Muscle of back (tissue), 11 donors: ENCODE data around the gene ASNSD1. TPM values are rescaled to one million over a fixed set of nuclear protein-coding genes. Genes with fewer than 3 reads are reported as not detected.
"Not testable (repeated sequence)": the region's sequence is repeated elsewhere in the genome, so short reads cannot be mapped to it uniquely, and the experiment has no call there.

Source experiments
- DNase-seq, 3 donors: peaks; one replicate each; pipeline versions ENCODE4 v3.0.0 to v3.0.0-alpha.2; 2013
- polyA plus RNA-seq, 10 donors: library from polyadenylated mRNA; unstranded; fragments of 120-200 nt; gene quantifications; one replicate each; pipeline ENCODE4 v1.2.1, GENCODE V29; 2013; ENCODE audit not compliant: insufficient read length in 10 of 10

ASNSD1 gene
- polyA plus RNA-seq, 10 donors = 36.8 to 50.5 (median 44.3) TPM

- no peak for DNase-seq
Measured at GRCh38 chr2:189681903-189682302, 20.6 kb downstream of the ASNSD1 start.

DNA sequence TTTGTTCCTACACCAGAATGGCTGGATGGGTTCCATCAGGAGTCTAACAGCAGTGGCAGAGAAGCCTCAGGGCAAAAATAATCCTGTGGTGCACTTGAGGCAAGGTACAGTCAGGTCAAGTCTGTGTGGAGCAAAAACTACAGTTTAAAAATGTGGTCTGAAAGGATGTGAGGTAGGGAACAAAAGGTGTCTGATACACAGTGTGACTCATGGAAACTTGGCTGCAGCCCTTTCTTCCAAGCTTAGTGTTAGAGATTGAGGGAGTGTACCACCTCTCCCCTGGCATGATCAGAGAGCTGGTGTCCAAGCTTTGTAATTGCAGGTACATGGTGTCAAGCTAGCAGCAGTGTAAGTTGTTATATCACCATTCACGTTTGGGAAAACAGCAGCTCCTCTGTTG is 22.1 kb downstream of the ASNSD1 start:
- DNase-seq = no peak

GRCh38 chr2:189684811-189685210 is 23.6 kb downstream of the ASNSD1 start:
- no peak for DNase-seq

DNA sequence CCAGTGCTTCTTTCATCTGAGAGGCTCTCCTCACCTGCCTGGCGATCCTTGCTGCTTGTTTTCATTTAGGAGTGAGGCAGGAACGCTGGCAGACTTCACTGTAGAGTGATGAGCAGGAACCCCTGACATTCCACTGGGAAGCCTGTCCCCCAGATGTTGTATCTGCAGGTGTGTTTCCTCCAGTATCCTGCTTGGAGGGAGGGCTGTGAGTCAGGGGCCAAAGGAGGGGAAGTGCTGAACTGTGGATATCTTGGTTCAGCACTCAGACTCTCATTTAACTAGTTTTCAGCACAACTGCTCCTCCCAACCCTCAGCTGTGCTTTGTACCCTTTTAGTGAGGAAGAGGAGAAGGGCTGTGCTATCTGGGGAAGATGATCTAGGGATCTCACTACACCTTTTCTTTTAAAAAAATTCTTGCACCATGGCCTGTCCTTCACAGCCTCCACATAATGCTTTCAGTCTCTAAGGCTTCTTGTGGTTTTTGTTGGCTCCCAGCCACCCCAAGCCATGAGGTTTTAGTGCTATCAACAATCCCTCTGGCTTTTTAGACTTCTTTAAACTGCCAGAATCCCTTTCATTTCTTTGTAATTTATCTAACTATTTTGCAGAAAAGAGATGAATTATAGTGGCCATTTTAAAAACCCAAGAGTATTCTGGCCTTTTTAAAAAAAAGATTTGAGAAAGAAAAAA is 24.4 kb downstream of the ASNSD1 start:
- peak in 2 of 3 donors; percentile 15 to 22 for DNase-seq

- DNase-seq = not testable (repeated sequence)
Measured at GRCh38 chr2:189687796-189688195, 26.5 kb downstream of the ASNSD1 start.

GRCh38 chr2:189696223-189696622 is 35.0 kb downstream of the ASNSD1 start:
- no peak for DNase-seq

DNA sequence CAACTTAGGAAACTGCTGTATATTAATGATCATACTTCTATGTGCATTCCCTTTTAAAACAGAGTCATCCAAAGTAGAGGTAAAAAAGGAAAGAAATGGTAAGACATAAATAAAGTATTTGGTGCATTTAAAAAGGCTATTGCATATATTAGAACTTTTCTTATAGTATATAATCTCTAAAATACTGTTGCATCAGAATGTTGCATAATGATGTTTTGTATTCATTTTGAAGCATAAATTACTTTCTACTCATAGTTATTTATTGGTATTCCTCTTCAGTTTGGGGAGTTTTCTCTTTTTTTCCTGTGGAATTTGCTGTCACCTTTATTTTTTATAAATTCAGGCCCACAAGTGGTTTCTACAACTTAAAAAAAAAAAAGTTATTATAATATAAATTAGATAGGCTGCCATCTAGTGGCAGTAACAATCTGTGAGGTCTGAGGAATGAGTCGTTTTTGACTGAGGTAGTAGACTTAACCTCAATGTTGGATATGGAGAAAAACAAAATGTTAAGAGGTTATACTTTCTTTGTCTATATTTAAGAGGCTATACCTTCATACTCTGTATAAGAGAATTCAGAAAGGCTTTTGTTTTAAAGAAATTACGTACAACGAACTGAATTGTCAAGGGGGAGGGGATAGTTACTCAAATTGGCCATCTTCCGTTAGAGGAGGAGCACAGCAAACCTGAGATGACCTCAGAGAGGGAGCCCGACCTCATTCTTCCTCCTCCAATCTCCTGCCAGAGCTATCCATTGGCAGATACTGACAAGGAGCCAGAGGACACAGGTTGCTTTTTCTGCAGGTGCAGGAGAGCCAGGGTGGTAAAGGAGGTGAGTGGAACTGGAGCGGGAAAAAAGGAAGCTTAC is 37.0 kb downstream of the ASNSD1 start:
- peak; percentile 32 to 59 (median 33) for DNase-seq

DNA sequence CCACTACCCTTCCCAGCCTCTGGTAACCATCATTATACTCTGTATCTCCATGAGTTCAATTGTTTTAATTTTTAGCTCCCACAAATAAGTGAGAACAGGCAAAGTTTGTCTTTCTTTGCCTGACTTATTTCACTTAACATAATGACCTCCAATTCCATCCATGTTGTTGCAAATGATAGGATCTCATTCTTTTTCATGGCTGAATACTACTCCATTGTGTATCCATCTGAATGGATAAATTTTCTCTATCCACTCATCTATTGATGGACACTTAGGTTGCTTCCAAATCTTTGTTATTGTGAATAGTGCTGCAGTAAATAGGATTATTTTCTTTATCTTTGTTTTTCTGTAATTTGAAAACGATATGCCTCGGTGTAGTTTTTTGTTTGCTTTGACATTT is 39.4 kb downstream of the ASNSD1 start:
- no peak for DNase-seq

DNA sequence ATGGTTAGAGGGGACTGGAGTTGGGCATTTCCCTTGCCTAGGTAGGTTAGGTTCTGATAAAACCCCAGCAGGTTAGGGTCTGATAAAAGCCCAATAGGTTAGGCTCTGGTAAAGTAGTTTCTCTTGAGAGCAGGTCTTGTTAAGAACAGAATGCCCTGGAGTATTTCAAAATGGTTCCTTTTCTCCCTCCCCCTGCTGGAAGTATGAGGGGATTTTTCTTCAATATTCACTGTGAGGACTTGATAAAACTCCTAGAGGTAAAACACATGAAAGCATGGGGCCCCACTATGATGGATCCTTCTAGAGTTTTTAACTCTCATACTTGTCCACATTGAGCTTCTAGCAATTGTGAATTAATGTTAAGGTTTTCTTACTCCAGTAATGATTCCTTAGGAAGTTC is 40.8 kb downstream of the ASNSD1 start:
- no peak for DNase-seq

DNA sequence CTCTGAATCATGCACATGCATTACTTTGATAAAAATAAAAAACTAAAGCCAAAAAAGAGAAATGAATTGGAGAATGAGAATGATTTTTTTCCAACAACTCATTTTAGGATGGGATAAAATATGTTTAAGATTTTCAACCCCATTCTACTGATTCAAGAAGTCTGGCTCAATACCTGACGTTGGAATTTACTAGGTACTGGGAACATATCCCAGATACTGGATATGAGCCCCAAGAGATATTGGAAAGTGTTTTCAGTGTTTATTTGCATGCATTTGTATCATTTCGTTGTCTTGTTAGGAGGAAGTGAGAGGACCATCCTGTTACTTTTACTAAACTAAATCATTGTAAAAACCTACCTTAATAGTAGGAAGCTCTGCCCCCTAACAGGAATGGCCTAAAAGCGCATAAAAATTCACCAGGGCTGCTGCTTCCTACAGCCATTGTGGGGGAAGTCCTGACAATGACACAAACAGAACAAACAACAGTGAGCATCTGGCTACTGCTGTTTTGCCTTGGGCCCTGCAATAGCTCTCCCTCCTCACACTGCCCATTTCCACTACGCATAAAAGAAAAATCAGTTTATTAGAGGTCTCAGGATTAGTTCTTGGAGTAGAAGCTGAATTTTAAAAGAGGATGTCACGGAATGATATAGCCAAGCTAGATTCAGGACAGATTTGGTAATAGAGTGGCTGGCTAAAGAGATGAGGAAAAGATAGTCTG is 48.4 kb downstream of the ASNSD1 start:
- peak; percentile 19 to 75 (median 48) for DNase-seq

- DNase-seq = not testable (repeated sequence)
Measured at GRCh38 chr2:189717593-189717992, 56.3 kb downstream of the ASNSD1 start.

DNA sequence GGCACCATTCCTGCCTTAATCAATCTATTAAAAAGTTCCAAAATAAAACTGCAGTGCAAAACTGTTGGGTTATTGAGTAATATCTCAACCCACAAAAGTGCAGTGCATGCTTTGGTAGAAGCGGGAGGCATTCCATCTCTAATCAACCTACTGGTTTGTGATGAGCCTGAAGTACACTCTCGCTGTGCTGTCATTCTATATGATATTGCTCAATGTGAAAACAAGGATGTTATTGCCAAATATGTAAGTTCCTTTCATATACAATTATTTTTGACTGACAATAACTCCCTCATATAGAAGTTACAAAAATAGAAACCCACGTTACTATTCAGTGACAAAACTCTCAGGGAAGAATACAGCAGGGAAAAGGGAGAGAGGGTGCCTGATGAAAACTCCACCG is 58.3 kb downstream of the ASNSD1 start:
- DNase-seq = no peak

Other genes starting within 250 kb of the ASNSD1 start
- 10 to 100 TPM; 29.7 to 44.0 (median 38.3) TPM for gene WDR75, start 220.0 kb upstream of the ASNSD1 start, polyA plus RNA-seq
- 10 to 100 TPM; 31.8 to 55.6 (median 42.3) TPM for gene SLC40A1, start 80.7 kb upstream of the ASNSD1 start, polyA plus RNA-seq
- gene ANKAR, start 13.2 kb downstream of the ASNSD1 start, polyA plus RNA-seq = 1 to 10 TPM; 3.7 to 9.5 (median 5.9) TPM
- gene OSGEPL1, start 101.3 kb downstream of the ASNSD1 start, polyA plus RNA-seq = 10 to 100 TPM in 7 of 10 donors, 1 to 10 TPM in 3; 8.0 to 16.4 (median 11.9) TPM
- gene ORMDL1, start 122.9 kb downstream of the ASNSD1 start, polyA plus RNA-seq = 10 to 100 TPM; 42.2 to 73.6 (median 50.1) TPM
- gene PMS1, start 123.0 kb downstream of the ASNSD1 start, polyA plus RNA-seq = 10 to 100 TPM; 23.6 to 35.8 (median 29.9) TPM